Smooth muscle cell (in vitro differentiated cells): ENCODE measurements around the gene RPS16. TPM values are rescaled to one million over a fixed set of nuclear protein-coding genes. Genes with fewer than 3 reads are reported as not detected.

Source experiments
- DNase-seq: peaks from one replicate; lab custom pipeline; 2025; ENCODE audit not compliant: unreplicated experiment; lab: John Stamatoyannopoulos, UW
- H2AFZ ChIP-seq: fragments of 200-600 bp; sonication (generic); 2 replicates; pipeline ENCODE4 v1.6.0; 2016; ENCODE audit warnings: antibody characterized with exemption, low read depth, mild to moderate bottlenecking
- H3F3A ChIP-seq: fragments of 200-600 bp; sonication (generic); 2 replicates; pipeline ENCODE4 v1.6.0; 2017; ENCODE audit warnings: antibody characterized with exemption, low read depth
- H3K27ac ChIP-seq: fragments of 200-600 bp; sonication (generic); 2 replicates; pipeline ENCODE4 v1.5.1; 2016; ENCODE audit warnings: low read depth, mild to moderate bottlenecking
- H3K27me3 ChIP-seq: fragments of 200-600 bp; sonication (generic); 2 replicates; pipeline ENCODE4 v1.6.1; 2016; ENCODE audit warnings: low read depth, mild to moderate bottlenecking
- H3K36me3 ChIP-seq: fragments of 200-600 bp; sonication (generic); 2 replicates; pipeline ENCODE4 v1.5.1; 2016; ENCODE audit warnings: low read depth
- H3K4me1 ChIP-seq: fragments of 200-600 bp; sonication (generic); 2 replicates; pipeline ENCODE4 v1.5.1; 2016; ENCODE audit warnings: low read depth
- H3K4me2 ChIP-seq: fragments of 200-600 bp; sonication (generic); 2 replicates; pipeline ENCODE4 v1.6.0; 2016; ENCODE audit warnings: mild to moderate bottlenecking
- H3K4me3 ChIP-seq: fragments of 200-600 bp; sonication (generic); 2 replicates; pipeline ENCODE4 v1.5.1; 2016; ENCODE audit warnings: mild to moderate bottlenecking
- H3K79me2 ChIP-seq: fragments of 200-600 bp; sonication (generic); 2 replicates; pipeline ENCODE4 v1.6.0; 2016; ENCODE audit warnings: low read depth, mild to moderate bottlenecking
- H3K9ac ChIP-seq: fragments of 200-600 bp; sonication (generic); 2 replicates; pipeline ENCODE4 v1.6.0; 2016; ENCODE audit warnings: low read depth
- H3K9me3 ChIP-seq: fragments of 200-600 bp; sonication (generic); replicated peaks from 2 replicates; pipeline ENCODE4 v1.5.1; 2016; ENCODE audit warnings: low read depth
- H4K20me1 ChIP-seq: fragments of 200-600 bp; sonication (generic); 2 replicates; pipeline ENCODE4 v1.6.0; 2016; ENCODE audit warnings: low read depth
- WGBS: methylation state at CpG from one replicate; pipeline ENCODE4 v1.1.7; 2016; ENCODE audit warnings: low lambda C conversion rate; 5-methylcytosine and 5-hydroxymethylcytosine counted together
- polyA plus RNA-seq: library from polyadenylated mRNA; unstranded; fragments of >200 nt; fragmentation: Nextera tagmentation; extraction: Ambion mirVana; gene quantifications from 2 replicates; pipeline ENCODE4 v1.2.1, GENCODE V29; 2016
- total RNA-seq: library from RNA; depleted of rRNA; stranded (reverse); fragments of >200 nt; gene quantifications from 2 replicates; pipeline ENCODE4 v1.2.3, GENCODE V29; 2014
- TF ChIP-seq, protein P1 (sequence below): fragments of 200-600 bp; sonication (generic); IDR thresholded peaks from 2 replicates; pipeline ENCODE4 v1.5.1; 2017; ENCODE audit warnings: borderline replicate concordance, mild to moderate bottlenecking, antibody characterized with exemption; ENCODE audit not compliant: insufficient read depth, poor library complexity, severe bottlenecking

Gene RPS16
- total and polyA plus RNA-seq, 2 experiments from 2014 or later, result 97.1 to 539 TPM

- no peaks in the 10 kb centered on the region for H3K27me3 ChIP-seq
Measured at GRCh38 chr19:39438270-39438934, 2.7 kb upstream of the RPS16 start.

GRCh38 chr19:39436350-39436716, 584 bp upstream of the RPS16 start:
- peak overlapping the region; percentile 98 for H3K4me3 ChIP-seq
- TF ChIP-seq, protein P1, sequence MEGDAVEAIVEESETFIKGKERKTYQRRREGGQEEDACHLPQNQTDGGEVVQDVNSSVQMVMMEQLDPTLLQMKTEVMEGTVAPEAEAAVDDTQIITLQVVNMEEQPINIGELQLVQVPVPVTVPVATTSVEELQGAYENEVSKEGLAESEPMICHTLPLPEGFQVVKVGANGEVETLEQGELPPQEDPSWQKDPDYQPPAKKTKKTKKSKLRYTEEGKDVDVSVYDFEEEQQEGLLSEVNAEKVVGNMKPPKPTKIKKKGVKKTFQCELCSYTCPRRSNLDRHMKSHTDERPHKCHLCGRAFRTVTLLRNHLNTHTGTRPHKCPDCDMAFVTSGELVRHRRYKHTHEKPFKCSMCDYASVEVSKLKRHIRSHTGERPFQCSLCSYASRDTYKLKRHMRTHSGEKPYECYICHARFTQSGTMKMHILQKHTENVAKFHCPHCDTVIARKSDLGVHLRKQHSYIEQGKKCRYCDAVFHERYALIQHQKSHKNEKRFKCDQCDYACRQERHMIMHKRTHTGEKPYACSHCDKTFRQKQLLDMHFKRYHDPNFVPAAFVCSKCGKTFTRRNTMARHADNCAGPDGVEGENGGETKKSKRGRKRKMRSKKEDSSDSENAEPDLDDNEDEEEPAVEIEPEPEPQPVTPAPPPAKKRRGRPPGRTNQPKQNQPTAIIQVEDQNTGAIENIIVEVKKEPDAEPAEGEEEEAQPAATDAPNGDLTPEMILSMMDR, result no peak

More at GRCh38 chr19:39438270-39438934, 2.7 kb upstream of the RPS16 start:
- no peaks in the 10 kb centered on the region for H3K9me3 ChIP-seq
- TF ChIP-seq, protein P1, result no peak
- no peak overlapping the region for H3K9ac ChIP-seq
- H2AFZ ChIP-seq, result no peak overlapping the region
- peaks cover 23% of the 10 kb centered on the region for H3F3A ChIP-seq
- H3K4me2 ChIP-seq, result no peak overlapping the region
- no peak overlapping the region for H3K27ac ChIP-seq
- H3K79me2 ChIP-seq, result peaks cover 23% of the 10 kb centered on the region
- H3K4me3 ChIP-seq, result no peak overlapping the region
- WGBS, result 79% methylated on average over 9 of the region's 9 CpGs
- H4K20me1 ChIP-seq, result peaks cover 22% of the 10 kb centered on the region
- H3K4me1 ChIP-seq, result peaks cover 20% of the 10 kb centered on the region
- peaks cover 10% of the 10 kb centered on the region for H3K36me3 ChIP-seq
- DNase-seq, result no peak

DNA sequence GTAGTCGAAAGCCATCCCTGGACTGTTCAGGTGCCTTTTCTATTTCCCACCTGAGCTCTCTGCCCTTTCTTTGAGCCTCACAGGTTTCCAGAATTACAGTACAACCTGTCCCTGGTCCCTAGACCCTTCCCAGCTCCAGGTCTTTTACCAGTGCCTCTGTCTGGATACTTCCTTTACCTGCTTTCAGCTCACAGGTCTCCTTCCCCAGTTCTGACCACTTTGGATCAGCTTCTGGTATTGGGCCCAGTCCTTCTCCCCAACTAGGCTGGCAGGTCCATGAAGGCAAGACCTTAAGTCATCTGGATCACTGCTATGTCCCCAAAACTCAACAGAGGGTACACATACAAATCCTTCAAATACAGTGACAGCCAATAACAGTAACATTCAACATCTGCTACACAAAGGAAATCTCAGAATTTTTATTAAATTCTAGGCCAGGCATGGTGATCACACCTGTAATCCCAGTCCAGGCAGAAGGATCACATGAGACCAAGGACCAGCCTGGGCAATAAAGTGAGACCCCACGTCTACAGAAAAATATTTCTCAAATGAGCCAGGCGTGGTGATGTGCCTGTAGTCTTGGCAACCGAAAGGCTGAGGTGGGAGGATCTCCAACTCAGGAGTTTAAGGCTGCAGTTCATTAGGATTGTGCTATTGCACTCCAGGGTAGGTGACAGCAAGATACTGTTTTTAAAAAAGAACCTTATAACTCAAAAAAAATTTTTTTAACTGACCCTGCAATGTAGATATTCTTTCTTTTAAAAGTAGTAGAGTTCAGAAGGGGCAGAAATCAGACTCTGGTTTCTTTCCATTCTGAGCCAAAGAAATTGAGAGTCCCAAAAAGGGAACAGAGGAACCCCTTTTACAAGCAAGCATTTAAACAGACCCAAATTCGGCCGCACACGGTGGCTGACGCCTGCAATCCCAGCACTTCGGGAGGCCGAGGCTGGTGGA, 1.3 kb downstream of the RPS16 start:
- peaks cover 15% of the 10 kb centered on the region for H3K36me3 ChIP-seq
- no peak overlapping the region for H2AFZ ChIP-seq
- H3K27me3 ChIP-seq, result no peaks in the 10 kb centered on the region
- TF ChIP-seq, protein P1, result no peak
- peak overlapping the region; percentile 98 for H3K4me2 ChIP-seq
- H3K4me3 ChIP-seq, result peak overlapping the region; percentile 98
- H3K27ac ChIP-seq, result peak overlapping the region; percentile 76
- H3F3A ChIP-seq, result peaks cover 32% of the 10 kb centered on the region
- peaks cover 32% of the 10 kb centered on the region for H3K79me2 ChIP-seq
- H4K20me1 ChIP-seq, result peaks cover 24% of the 10 kb centered on the region
- peaks cover 20% of the 10 kb centered on the region for H3K4me1 ChIP-seq
- no peak for DNase-seq
- H3K9me3 ChIP-seq, result no peaks in the 10 kb centered on the region
- H3K9ac ChIP-seq, result peak overlapping the region; percentile 95
- WGBS, result 48% methylated on average over 10 of the region's 10 CpGs

More at GRCh38 chr19:39436350-39436716, 584 bp upstream of the RPS16 start:
- no peaks in the 10 kb centered on the region for H3K9me3 ChIP-seq
- no peak for DNase-seq
- H3K27ac ChIP-seq, result peak overlapping the region; percentile 74
- WGBS, result 15% methylated on average over 2 of the region's 2 CpGs
- H3K79me2 ChIP-seq, result peaks cover 32% of the 10 kb centered on the region
- no peak overlapping the region for H2AFZ ChIP-seq
- H3K27me3 ChIP-seq, result no peaks in the 10 kb centered on the region
- H3K4me2 ChIP-seq, result peak overlapping the region; percentile 81
- H3K9ac ChIP-seq, result peak overlapping the region; percentile 65
- H3K4me1 ChIP-seq, result peaks cover 20% of the 10 kb centered on the region
- peaks cover 29% of the 10 kb centered on the region for H3F3A ChIP-seq
- H3K36me3 ChIP-seq, result peaks cover 15% of the 10 kb centered on the region
- H4K20me1 ChIP-seq, result peaks cover 24% of the 10 kb centered on the region
